Adrenal gland (tissue), 5 donors: Measurements from ENCODE around the gene PCDHAC2.

Experiments
- POLR2A ChIP-seq, 2 donors: fragments of 450-650 bp; IDR thresholded peaks; one replicate each; pipeline ENCODE4 v1.6.1; 2017; ENCODE audit warnings: antibody characterized with exemption in 2 of 2, mild to moderate bottlenecking in 2 of 2, moderate library complexity in 1 of 2
- TF ChIP-seq, protein P1 (sequence below), 6 experiments: fragments of 450-650 bp in 4 of 6; fragments of 200-600 bp in 2 of 6; sonication (generic) in 1 of 6; IDR thresholded peaks; 1 replicate in 5 of 6; 2 replicates in 1 of 6; pipeline versions ENCODE4 v1.5.1 to v1.8.0; 2016 to 2021; ENCODE audit warnings: antibody characterized with exemption in 6 of 6, mild to moderate bottlenecking in 2 of 6, moderate library complexity in 1 of 6
- donor health status: DM: no; HTN: no; CAD: no.

DNA sequence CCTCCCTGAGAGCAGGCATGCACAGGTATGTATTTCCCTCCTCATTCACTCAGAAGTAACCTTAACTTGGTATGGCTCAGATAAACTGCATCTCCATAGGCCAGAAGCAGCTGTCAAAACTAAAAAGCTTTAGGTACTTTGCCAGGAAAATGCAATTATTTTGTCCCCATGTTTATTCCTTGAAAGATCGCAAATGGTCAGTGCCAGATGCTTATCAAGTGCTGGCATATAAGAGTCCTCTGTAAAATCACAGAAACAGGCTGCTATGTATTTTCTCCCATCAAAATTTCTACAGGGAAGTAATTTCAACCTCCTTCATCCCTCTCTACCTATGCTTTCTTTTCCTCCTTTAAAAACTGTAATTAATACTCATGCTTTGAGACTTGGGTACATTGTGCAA lies 12.7 kb downstream of the PCDHAC2 start:
- TF ChIP-seq, protein P1, sequence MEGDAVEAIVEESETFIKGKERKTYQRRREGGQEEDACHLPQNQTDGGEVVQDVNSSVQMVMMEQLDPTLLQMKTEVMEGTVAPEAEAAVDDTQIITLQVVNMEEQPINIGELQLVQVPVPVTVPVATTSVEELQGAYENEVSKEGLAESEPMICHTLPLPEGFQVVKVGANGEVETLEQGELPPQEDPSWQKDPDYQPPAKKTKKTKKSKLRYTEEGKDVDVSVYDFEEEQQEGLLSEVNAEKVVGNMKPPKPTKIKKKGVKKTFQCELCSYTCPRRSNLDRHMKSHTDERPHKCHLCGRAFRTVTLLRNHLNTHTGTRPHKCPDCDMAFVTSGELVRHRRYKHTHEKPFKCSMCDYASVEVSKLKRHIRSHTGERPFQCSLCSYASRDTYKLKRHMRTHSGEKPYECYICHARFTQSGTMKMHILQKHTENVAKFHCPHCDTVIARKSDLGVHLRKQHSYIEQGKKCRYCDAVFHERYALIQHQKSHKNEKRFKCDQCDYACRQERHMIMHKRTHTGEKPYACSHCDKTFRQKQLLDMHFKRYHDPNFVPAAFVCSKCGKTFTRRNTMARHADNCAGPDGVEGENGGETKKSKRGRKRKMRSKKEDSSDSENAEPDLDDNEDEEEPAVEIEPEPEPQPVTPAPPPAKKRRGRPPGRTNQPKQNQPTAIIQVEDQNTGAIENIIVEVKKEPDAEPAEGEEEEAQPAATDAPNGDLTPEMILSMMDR (IDR thresholded peaks at IDR 0.05) = no peak
- no peak for TF ChIP-seq POLR2A (IDR thresholded peaks at IDR 0.05)
